ENCODE measurements around the gene SCAPER.

The SCAPER gene

DNA sequence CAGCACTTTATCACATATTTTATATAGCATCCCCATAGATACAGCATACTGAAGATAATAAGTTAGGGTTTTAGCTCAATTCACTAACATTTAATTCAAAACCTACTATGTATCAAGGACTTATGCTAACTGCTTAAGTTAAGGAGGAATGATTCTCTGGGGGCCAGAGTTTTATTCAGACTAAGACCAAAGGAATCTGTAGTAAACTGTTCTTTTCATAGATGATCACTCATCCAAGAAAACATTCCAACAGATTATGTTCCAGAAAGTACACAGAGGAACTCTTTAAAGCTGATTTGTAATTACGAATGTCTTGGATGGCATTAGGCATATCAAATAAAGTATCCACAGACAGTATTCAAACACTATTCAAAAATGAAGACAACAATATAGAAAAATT lies 226.4 kb downstream of the SCAPER start:
- no peak for DNase-seq (ENCODE audit: low read depth in 3 of 3)

DNA sequence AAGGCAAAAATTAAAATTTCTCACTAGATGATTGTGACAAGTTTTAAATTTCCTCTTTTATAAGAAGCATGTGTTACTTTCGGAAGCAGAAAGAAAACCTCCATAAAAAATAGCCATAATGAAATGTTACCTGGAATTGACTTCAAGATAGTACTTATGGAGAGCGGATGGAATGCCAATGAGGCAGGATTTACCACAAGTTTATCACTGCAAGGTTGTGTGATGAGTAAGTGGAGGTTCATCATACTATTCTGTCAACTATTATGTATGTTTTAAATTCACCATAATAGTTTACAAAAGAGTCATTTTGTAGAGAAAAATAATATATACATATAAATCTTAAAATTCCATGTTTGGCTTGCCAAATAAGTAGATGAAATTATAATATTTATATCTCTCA lies 230.3 kb downstream of the SCAPER start:
- DNase-seq (ENCODE audit: low read depth in 3 of 3) = no peak

GRCh38 chr15:76669521-76670207 lies 235.5 kb downstream of the SCAPER start:
- DNase-seq (ENCODE audit: low read depth in 3 of 3) = no peak

GRCh38 chr15:76668900-76669299 lies 236.2 kb downstream of the SCAPER start:
- DNase-seq (ENCODE audit: low read depth in 3 of 3) = no peak

- no peak for DNase-seq (ENCODE audit: low read depth in 3 of 3)
These were observed 237.0 kb downstream of the SCAPER start for GRCh38 chr15:76667943-76668715.

GRCh38 chr15:76664895-76665294 lies 240.2 kb downstream of the SCAPER start:
- DNase-seq (ENCODE audit: low read depth in 3 of 3) = no peak

- DNase-seq (ENCODE audit: low read depth in 3 of 3) = no peak
These were observed 240.7 kb downstream of the SCAPER start for GRCh38 chr15:76664411-76664810.

GRCh38 chr15:76663529-76663928 lies 241.6 kb downstream of the SCAPER start:
- DNase-seq (ENCODE audit: low read depth in 3 of 3) = no peak

DNA sequence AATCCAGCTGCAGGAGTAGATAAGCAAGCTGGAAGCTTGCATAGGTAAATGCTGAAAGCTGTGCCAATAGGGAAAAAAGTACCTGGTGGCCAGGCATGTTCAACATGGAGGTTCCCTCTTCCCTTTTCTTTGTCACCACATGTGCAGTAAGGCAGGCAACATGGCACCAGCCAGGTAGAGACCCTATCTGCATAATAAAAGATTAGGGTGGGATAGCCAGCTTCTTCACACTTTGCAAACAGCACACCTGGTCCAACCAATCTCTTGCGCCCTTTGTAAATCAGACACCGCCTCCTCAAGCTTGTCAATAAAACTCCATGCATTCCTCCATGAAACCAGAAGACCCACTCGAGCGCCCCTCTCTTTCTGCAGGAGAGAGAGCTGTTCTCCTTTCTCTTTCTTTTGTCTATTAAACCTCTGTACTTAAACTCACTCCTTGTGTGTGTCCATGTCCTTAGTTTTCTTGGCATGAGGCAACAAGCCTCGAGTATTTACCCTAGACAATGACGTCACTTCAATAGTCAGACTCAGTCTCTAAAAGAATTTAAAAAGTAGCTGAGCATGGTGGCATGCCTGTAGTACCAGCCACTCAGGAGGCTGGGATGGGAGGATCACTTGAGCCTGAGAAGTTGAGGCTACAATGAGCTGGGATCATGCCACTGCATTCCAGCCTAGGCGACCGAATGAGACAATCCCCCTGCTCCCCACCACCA lies 256.3 kb downstream of the SCAPER start:
- DNase-seq (ENCODE audit: low read depth in 3 of 3) = no peak

- no peak for DNase-seq (ENCODE audit: low read depth in 3 of 3)
These were observed 257.5 kb downstream of the SCAPER start for GRCh38 chr15:76647612-76648011.

GRCh38 chr15:76644646-76645045 lies 260.5 kb downstream of the SCAPER start:
- no peak for DNase-seq (ENCODE audit: low read depth in 3 of 3)

- DNase-seq (ENCODE audit: low read depth in 3 of 3) = no peak
These were observed 262.5 kb downstream of the SCAPER start for GRCh38 chr15:76642671-76643070.

GRCh38 chr15:76637166-76637565 lies 268.0 kb downstream of the SCAPER start:
- DNase-seq (ENCODE audit: low read depth in 3 of 3) = no peak

- no peak for DNase-seq (ENCODE audit: low read depth in 3 of 3)
These were observed 269.1 kb downstream of the SCAPER start for GRCh38 chr15:76636059-76636458.

GRCh38 chr15:76626611-76627010 lies 278.5 kb downstream of the SCAPER start:
- DNase-seq (ENCODE audit: low read depth in 3 of 3) = no peak

GRCh38 chr15:76625267-76625666 lies 279.9 kb downstream of the SCAPER start:
- DNase-seq (ENCODE audit: low read depth in 3 of 3) = no peak

GRCh38 chr15:76614725-76615124 lies 290.4 kb downstream of the SCAPER start:
- DNase-seq (ENCODE audit: low read depth in 3 of 3) = no peak

GRCh38 chr15:76588811-76589747 lies 316.1 kb downstream of the SCAPER start:
- DNase-seq (ENCODE audit: low read depth in 3 of 3) = no peak

DNA sequence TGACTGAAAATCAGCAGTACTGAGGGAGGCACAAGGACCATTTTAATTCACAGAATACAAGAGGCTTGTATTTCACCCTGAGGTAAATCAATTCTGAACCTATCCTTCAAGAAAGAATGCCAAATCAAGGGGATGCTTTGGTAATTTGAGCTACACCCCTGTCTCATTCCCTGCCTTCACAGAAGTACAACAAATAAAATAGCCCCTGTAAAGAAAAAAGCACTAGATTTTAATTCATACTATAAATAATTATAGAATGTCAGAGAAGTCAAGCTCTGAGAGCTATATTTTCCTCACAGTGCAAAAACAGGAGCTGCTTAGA lies 319.6 kb downstream of the SCAPER start:
- no peak for DNase-seq (ENCODE audit: low read depth in 3 of 3)

GRCh38 chr15:76584868-76585575 lies 320.1 kb downstream of the SCAPER start:
- no peak for DNase-seq (ENCODE audit: low read depth in 3 of 3)

- no peak for DNase-seq (ENCODE audit: low read depth in 3 of 3)
These were observed 322.6 kb downstream of the SCAPER start for GRCh38 chr15:76582550-76582949.

All from stimulated activated CD4-positive, alpha-beta T cell treated with anti-CD3 and anti-CD28 coated beads, TNF-alpha, amount 100 ng/mL, for 4 hours (primary cell).